ENCODE results near the gene GTF3A.

- TF ChIP-seq, protein P1, sequence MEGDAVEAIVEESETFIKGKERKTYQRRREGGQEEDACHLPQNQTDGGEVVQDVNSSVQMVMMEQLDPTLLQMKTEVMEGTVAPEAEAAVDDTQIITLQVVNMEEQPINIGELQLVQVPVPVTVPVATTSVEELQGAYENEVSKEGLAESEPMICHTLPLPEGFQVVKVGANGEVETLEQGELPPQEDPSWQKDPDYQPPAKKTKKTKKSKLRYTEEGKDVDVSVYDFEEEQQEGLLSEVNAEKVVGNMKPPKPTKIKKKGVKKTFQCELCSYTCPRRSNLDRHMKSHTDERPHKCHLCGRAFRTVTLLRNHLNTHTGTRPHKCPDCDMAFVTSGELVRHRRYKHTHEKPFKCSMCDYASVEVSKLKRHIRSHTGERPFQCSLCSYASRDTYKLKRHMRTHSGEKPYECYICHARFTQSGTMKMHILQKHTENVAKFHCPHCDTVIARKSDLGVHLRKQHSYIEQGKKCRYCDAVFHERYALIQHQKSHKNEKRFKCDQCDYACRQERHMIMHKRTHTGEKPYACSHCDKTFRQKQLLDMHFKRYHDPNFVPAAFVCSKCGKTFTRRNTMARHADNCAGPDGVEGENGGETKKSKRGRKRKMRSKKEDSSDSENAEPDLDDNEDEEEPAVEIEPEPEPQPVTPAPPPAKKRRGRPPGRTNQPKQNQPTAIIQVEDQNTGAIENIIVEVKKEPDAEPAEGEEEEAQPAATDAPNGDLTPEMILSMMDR (IDR thresholded peaks at IDR 0.05), result no peak
- TF ChIP-seq ZFX (IDR thresholded peaks at IDR 0.05; ENCODE audit: borderline replicate concordance), result no peak
Observed at GRCh38 chr13:27405546-27406134, 18.8 kb upstream of the GTF3A start.

Measured in 22Rv1 (cell line).